A549 (cell line): ENCODE measurements around the gene IRAK1. TPM values are rescaled to one million over a fixed set of nuclear protein-coding genes. Genes with fewer than 3 reads are reported as not detected.

Experiments
- ATAC-seq, 2 experiments: fragments of 200-7000 bp in 1 of 2; fragments of >200 bp in 1 of 2; cut with Nextera tagmentation in 1 of 2; cut with Tn5 transposase in 1 of 2; 3 replicates each; pipeline versions ENCODE4 v1.8.0 to v1.9.1; 2018 to 2020; ENCODE audit warnings: mild to moderate bottlenecking in 1 of 2, moderate library complexity in 1 of 2
- CTCF ChIA-PET: fragments of 300-600 bp; sonication (Branson Sonifier 250); formaldehyde crosslinking; extraction: SDS; loops from one replicate; lab custom pipeline; 2021; ENCODE audit warnings: antibody characterized with exemption, inconsistent platforms; lab: Yijun Ruan, JAX
- POLR2A ChIA-PET: fragments of 350-600 bp; formaldehyde crosslinking; extraction: SDS; loops from one replicate; lab custom pipeline; 2021; ENCODE audit warnings: antibody characterized with exemption, inconsistent platforms; lab: Yijun Ruan, JAX
- DNase-seq, 2 experiments: peaks; one replicate each; pipeline versions ENCODE4 v3.0.0 to v3.0.0-alpha.2; 2011 to 2016; ENCODE audit warnings: low read depth in 1 of 2, low spot score in 1 of 2
- FAIRE-seq: peaks from 2 replicates; lab custom pipeline; 2011; peaks lifted over from hg19 to GRCh38; lab: Jason Lieb, UNC
- H3K27ac ChIP-seq, 2 experiments: fragments of >200 bp; sonication (Bioruptor Twin); formaldehyde crosslinking; 3 replicates each; pipeline ENCODE4 v1.5.1; 2016 to 2017
- H3K4me1 ChIP-seq: fragments of >200 bp; sonication (Bioruptor Twin); formaldehyde crosslinking; 3 replicates; pipeline ENCODE4 v1.6.1; 2016
- H3K4me2 ChIP-seq: fragments of >200 bp; sonication (Bioruptor Twin); formaldehyde crosslinking; 3 replicates; pipeline ENCODE4 v1.6.1; 2016
- H3K4me3 ChIP-seq: fragments of >200 bp; sonication (Bioruptor Twin); formaldehyde crosslinking; 3 replicates; pipeline ENCODE4 v1.5.1; 2016
- H3K9me3 ChIP-seq: fragments of >200 bp; sonication (Bioruptor Twin); formaldehyde crosslinking; 3 replicates; pipeline ENCODE4 v1.6.1; 2016
- CBX8 ChIP-seq: fragments of 200-600 bp; sonication (generic); IDR thresholded peaks from 2 replicates; pipeline ENCODE4 v1.6.1; 2016
- CEBPB ChIP-seq, 2 experiments: fragments of >200 bp in 1 of 2; sonication (Bioruptor Twin) in 1 of 2; formaldehyde crosslinking in 1 of 2; IDR thresholded peaks; 2 replicates each; pipeline ENCODE4 v1.6.1; 2012 to 2016
- E2F6 ChIP-seq: IDR thresholded peaks from 2 replicates; pipeline ENCODE4 v1.6.1; 2012; ENCODE audit warnings: low read depth, borderline replicate concordance
- ELK1 ChIP-seq: fragments of 150-350 bp; IDR thresholded peaks from 2 replicates; pipeline ENCODE4 v1.6.1; 2014; ENCODE audit warnings: low read depth, mild to moderate bottlenecking, low read length
- FOSB ChIP-seq: fragments of 250-450 bp; sonication (Bioruptor Pico); IDR thresholded peaks from 2 replicates; pipeline ENCODE4 v1.5.0; 2020; ENCODE audit warnings: mild to moderate bottlenecking, moderate library complexity
- FOXS1 ChIP-seq: fragments of 250-450 bp; sonication (Bioruptor Pico); IDR thresholded peaks from 2 replicates; pipeline ENCODE4 v1.5.0; 2020; ENCODE audit warnings: mild to moderate bottlenecking, moderate library complexity
- HEYL ChIP-seq: fragments of 250-450 bp; sonication (Bioruptor Pico); IDR thresholded peaks from 2 replicates; pipeline ENCODE4 v1.8.0; 2021; ENCODE audit warnings: mild to moderate bottlenecking, moderate library complexity
- HOXB13 ChIP-seq: fragments of 250-450 bp; sonication (Bioruptor Pico); IDR thresholded peaks from 2 replicates; pipeline ENCODE4 v1.5.0; 2020; ENCODE audit warnings: low read depth, mild to moderate bottlenecking, moderate library complexity
- JUN ChIP-seq, 2 experiments: fragments of >200 bp; sonication (Bioruptor Twin); formaldehyde crosslinking; IDR thresholded peaks; 2 replicates in 1 of 2; 3 replicates in 1 of 2; pipeline ENCODE4 v1.6.1; 2016 to 2017
- KDM1A ChIP-seq: fragments of 200-600 bp; sonication (generic); IDR thresholded peaks from 2 replicates; pipeline ENCODE4 v1.6.1; 2016; ENCODE audit warnings: low read depth, mild to moderate bottlenecking
- MAFK ChIP-seq: fragments of 450-650 bp; IDR thresholded peaks from 2 replicates; pipeline ENCODE4 v1.6.1; 2014; ENCODE audit not compliant: partially characterized antibody
- MAX ChIP-seq: IDR thresholded peaks from 2 replicates; pipeline ENCODE4 v1.6.1; 2012
- MAZ ChIP-seq: fragments of 150-350 bp; IDR thresholded peaks from 2 replicates; pipeline ENCODE4 v1.6.1; 2014; ENCODE audit warnings: antibody characterized with exemption, low read depth, low read length, borderline replicate concordance
- NPAS2 ChIP-seq: fragments of 250-450 bp; sonication (Bioruptor Pico); IDR thresholded peaks from 2 replicates; pipeline ENCODE4 v1.8.0; 2022; ENCODE audit warnings: mild to moderate bottlenecking, moderate library complexity, borderline replicate concordance
- PHF8 ChIP-seq: fragments of 200-600 bp; sonication (generic); IDR thresholded peaks from 2 replicates; pipeline ENCODE4 v1.6.1; 2016; ENCODE audit warnings: low read depth, mild to moderate bottlenecking, antibody characterized with exemption, moderate library complexity, borderline replicate concordance
- POLR2AphosphoS2 ChIP-seq: conservative IDR thresholded peaks from 2 replicates; pipeline ENCODE4 v1.6.1; 2012; ENCODE audit warnings: low read length, improper control_type of control experiment, inconsistent platforms
- RCOR1 ChIP-seq: fragments of 150-350 bp; IDR thresholded peaks from 2 replicates; pipeline ENCODE4 v1.6.1; 2014; ENCODE audit warnings: antibody characterized with exemption, low read length, low read depth
- SREBF2 ChIP-seq: fragments of 450-650 bp; IDR thresholded peaks from 2 replicates; pipeline ENCODE4 v1.6.1; 2014; ENCODE audit warnings: mild to moderate bottlenecking, moderate library complexity
- TP53 ChIP-seq: fragments of 250-450 bp; sonication (Bioruptor Pico); IDR thresholded peaks from 2 replicates; pipeline ENCODE4 v1.5.0; 2021; ENCODE audit warnings: mild to moderate bottlenecking, moderate library complexity
- USF2 ChIP-seq: fragments of 450-650 bp; IDR thresholded peaks from 2 replicates; pipeline ENCODE4 v1.6.1; 2014; ENCODE audit warnings: antibody characterized with exemption
- ZFP36 ChIP-seq: fragments of 450-650 bp; IDR thresholded peaks from 2 replicates; pipeline ENCODE4 v1.6.1; 2014; ENCODE audit warnings: borderline replicate concordance; ENCODE audit not compliant: partially characterized antibody
- ZSCAN20 ChIP-seq: fragments of 250-450 bp; sonication (Bioruptor Pico); IDR thresholded peaks from 2 replicates; pipeline ENCODE4 v1.8.0; 2022; ENCODE audit warnings: mild to moderate bottlenecking, moderate library complexity
- WGBS: methylation state at CpG from one replicate; pipeline ENCODE4 v1.1.6; 2017; ENCODE audit errors: missing lambda C conversion rate; 5-methylcytosine and 5-hydroxymethylcytosine counted together
- polyA plus RNA-seq, 4 experiments: library from polyadenylated mRNA; depleted of rRNA in 3 of 4; stranded (reverse); fragments of >200 nt; fragmentation: RNase III in 1 of 4; extraction: RNeasy Plus Mini Kit Qiagen cat#74134 plus additional on column Dnase treatment in 1 of 4; gene quantifications; 2 replicates in 3 of 4; 3 replicates in 1 of 4; pipeline ENCODE4 v1.2.3, GENCODE V29; 2011 to 2017
- TF ChIP-seq, protein P1 (sequence below): IDR thresholded peaks from 2 replicates; pipeline ENCODE4 v1.6.1; 2012

The IRAK1 gene
- polyA plus RNA-seq, 2 of the 4 experiments (the other 2 are of a cell fraction): 73.1 to 177 TPM

GRCh38 chrX:153984351-153985178, 35.1 kb downstream of the IRAK1 start:
- ATAC-seq (no peak), FAIRE-seq (no peak), DNase-seq (no peak)
- 84% methylated on average over 15 of the region's 20 CpGs for WGBS
- Histone ChIP-seq H3K27ac (no peak overlapping the region), H3K9me3 (no peaks in the 10 kb centered on the region), H3K4me1 (no peaks in the 10 kb centered on the region), H3K4me3 (no peak overlapping the region), H3K4me2 (no peak overlapping the region)
- ChIA-PET CTCF (no interaction called here), POLR2A (no interaction called here)
- TF ChIP-seq NPAS2 (CRISPR knock-in tag) (no peak), USF2 (no peak), SREBF2 (no peak), FOSB (CRISPR knock-in tag) (no peak), TP53 (CRISPR knock-in tag) (no peak), HOXB13 (CRISPR knock-in tag) (no peak), HEYL (CRISPR knock-in tag) (no peak), PHF8 (no peak), ZFP36 (no peak), FOXS1 (no peak), ELK1 (no peak), POLR2AphosphoS2 (no peak), RCOR1 (no peak), CEBPB (IDR thresholded peaks at IDR 0.05) (no peak), CBX8 (no peak), MAFK (no peak), JUN (IDR thresholded peaks at IDR 0.05) (no peak), MAX (no peak)
- TF ChIP-seq, protein P1, sequence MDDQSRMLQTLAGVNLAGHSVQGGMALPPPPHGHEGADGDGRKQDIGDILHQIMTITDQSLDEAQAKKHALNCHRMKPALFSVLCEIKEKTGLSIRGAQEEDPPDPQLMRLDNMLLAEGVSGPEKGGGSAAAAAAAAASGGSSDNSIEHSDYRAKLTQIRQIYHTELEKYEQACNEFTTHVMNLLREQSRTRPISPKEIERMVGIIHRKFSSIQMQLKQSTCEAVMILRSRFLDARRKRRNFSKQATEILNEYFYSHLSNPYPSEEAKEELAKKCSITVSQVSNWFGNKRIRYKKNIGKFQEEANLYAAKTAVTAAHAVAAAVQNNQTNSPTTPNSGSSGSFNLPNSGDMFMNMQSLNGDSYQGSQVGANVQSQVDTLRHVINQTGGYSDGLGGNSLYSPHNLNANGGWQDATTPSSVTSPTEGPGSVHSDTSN: no peak

- Histone ChIP-seq H3K9me3 (no peaks in the 10 kb centered on the region), H3K27ac (no peak overlapping the region), H3K4me3 (no peak overlapping the region), H3K4me1 (no peaks in the 10 kb centered on the region), H3K4me2 (no peak overlapping the region)
- 84% methylated on average over 4 of the region's 12 CpGs for WGBS
- FAIRE-seq (no peak), DNase-seq (no peak), ATAC-seq (no peak)
- POLR2A ChIA-PET: no interaction called here
- CTCF ChIA-PET: no interaction called here
- TF ChIP-seq MAX: no peak
- TF ChIP-seq JUN (IDR thresholded peaks at IDR 0.05): no peak
- no peak for TF ChIP-seq FOSB (CRISPR knock-in tag)
- TF ChIP-seq KDM1A: no peak
- TF ChIP-seq E2F6: no peak
- no peak for TF ChIP-seq MAZ
- TF ChIP-seq ZSCAN20: no peak
- TF ChIP-seq HEYL (CRISPR knock-in tag): no peak
Measured at GRCh38 chrX:153983321-153983801, 36.3 kb downstream of the IRAK1 start.
